Stimulated activated CD8-positive, alpha-beta memory T cell treated with anti-CD3 and anti-CD28 coated beads, Interleukin-15, amount 100 ng/mL, for 24 hours (primary cell): ENCODE measurements around the gene TWIST2.

Experiments
- DNase-seq: peaks from one replicate; pipeline ENCODE4 v3.0.0-alpha.2; 2020; ENCODE audit warnings: low read depth

Gene TWIST2

GRCh38 chr2:238890618-238891456 lies 43.0 kb downstream of the TWIST2 start:
- DNase-seq: no peak

- no peak for DNase-seq
These were observed 43.7 kb downstream of the TWIST2 start for GRCh38 chr2:238891457-238892203.

GRCh38 chr2:238892204-238892500 lies 44.3 kb downstream of the TWIST2 start:
- no peak for DNase-seq

DNA sequence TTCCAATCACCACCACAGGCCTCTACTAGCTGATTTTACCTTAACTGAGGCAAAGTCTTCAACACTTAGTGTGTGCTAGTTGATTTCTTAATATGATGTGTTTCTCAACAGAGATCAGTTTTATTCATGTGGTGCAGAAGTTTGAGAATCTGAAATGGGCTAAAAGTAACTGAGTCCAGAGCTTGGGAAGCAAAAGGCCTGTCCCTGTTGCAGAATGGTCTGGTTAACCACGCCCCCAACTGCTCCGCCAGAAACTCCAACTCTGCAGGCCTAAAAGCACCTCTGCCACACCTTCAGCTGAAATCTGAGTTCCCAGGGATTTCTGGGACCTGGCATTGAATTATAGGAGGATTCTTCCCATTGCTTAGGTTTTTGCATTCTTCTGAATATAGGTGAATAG lies 44.9 kb downstream of the TWIST2 start:
- no peak for DNase-seq

- DNase-seq: no peak
These were observed 45.6 kb downstream of the TWIST2 start for GRCh38 chr2:238893349-238894000.

DNA sequence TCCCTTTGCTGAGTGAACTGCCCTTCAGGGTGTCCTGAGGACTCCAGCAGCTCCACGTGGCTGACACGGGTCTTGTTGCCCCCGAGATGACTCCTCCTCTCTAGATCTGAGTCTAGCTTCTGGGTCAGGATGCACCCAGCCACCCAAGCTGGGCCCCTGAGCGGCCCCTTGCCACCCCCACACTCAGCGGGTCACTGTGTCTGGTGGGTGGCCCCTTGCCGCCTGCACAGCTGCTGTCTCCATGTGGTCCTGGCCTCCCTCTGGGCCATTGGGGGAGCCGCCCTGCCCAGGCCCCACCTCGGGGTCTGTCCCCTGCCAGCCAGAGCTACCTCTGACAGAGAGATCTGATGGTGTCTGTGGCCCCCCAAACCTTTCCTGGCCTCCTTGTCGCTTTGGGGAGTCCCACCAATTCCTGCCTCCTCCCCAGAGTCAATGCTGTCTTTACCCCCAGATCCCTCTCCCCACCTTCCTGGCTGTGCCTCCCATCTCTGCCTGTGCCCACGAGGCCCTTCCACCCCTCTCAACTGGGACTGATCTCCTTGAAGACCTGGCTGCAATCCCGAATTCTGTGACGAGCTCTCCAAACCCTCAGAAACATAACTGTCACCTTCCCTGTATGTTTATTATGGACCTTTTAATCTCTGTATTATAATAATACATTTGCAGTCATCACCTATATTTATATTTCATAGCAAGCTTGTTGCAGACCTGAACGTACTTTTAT lies 46.5 kb downstream of the TWIST2 start:
- DNase-seq: no peak

GRCh38 chr2:238894950-238895298 lies 47.0 kb downstream of the TWIST2 start:
- no peak for DNase-seq

DNA sequence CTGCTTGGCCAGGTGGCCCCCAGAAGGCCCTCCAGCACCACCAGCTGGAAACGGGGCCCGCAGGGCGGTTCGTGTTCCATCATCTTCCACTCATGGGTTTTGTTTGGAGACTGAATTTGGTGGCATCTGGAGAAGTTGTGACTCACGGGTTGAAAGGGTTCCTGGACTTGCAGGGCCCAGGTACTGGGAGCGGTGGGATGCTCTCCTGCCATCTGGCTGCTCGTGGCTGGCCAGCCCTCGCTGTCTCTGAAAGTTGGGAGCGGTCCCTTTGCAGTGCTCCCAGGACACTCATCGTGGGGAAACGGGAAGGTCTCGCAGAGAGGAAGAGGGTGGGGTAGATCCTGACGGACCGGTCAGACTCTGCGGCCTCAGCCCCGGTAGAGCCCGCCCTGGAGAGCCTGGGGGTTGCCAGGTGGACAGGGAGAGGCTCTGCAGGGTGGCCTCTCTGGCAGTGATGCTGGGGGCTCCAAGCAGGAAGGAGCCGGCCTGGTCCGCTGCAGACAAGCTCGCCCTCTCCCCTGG lies 47.5 kb downstream of the TWIST2 start:
- DNase-seq: no peak

DNA sequence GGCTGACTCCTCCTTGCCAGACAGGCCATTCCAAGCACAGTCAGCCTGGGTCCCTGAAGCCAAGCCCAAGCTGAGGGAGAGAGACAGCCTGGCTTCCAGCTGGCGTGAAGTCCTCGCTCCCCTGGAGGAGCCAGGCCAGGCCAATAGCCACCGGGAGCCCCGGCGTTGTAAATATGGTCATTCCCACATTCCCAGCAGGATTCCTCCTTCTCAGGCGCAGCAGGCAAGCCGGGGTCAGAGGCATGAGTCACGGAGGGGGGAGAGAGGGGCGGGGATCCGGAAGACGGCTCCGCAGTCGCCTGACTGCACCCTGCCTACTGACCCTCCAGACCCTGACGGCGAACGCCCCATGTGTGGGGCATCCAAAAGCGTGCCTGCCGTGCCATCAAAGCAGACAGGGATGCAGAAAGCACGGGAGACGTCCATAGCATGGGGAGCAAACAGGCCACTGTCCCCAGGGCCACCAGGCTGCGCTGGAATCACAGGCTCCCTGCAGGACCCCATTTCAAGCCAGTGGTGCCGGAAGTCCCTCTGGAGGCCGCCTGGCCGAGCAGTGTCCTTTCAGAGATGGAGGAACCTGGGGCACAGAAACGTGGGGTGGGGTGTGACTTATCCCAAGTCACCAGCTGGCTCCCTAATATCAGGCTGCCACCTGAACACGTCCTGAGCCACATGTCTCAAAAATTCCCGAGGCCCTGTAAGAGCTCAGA lies 48.2 kb downstream of the TWIST2 start:
- DNase-seq: no peak

DNA sequence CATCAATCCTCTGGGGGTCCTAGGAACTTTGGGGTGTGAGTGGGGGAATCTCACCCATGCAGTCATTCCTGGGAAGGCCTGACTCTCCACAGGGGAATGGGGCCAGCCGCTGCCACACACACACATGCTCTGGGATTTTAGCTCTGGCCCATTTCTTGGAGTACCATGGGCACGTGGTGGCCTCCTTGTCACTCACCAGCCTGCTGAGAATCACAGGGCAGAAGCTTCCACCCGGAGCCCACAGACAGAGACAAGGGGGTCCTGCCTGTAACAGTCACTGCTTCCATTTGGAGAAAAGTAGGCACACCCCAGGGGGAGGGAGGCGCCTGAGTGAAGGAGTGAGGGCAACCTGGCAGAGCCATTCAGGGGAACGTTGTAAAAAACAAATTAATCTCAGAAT lies 48.8 kb downstream of the TWIST2 start:
- DNase-seq: no peak

- no peak for DNase-seq
These were observed 49.4 kb downstream of the TWIST2 start for GRCh38 chr2:238897122-238897880.

- DNase-seq: no peak
These were observed 50.0 kb downstream of the TWIST2 start for GRCh38 chr2:238897911-238898311.

DNA sequence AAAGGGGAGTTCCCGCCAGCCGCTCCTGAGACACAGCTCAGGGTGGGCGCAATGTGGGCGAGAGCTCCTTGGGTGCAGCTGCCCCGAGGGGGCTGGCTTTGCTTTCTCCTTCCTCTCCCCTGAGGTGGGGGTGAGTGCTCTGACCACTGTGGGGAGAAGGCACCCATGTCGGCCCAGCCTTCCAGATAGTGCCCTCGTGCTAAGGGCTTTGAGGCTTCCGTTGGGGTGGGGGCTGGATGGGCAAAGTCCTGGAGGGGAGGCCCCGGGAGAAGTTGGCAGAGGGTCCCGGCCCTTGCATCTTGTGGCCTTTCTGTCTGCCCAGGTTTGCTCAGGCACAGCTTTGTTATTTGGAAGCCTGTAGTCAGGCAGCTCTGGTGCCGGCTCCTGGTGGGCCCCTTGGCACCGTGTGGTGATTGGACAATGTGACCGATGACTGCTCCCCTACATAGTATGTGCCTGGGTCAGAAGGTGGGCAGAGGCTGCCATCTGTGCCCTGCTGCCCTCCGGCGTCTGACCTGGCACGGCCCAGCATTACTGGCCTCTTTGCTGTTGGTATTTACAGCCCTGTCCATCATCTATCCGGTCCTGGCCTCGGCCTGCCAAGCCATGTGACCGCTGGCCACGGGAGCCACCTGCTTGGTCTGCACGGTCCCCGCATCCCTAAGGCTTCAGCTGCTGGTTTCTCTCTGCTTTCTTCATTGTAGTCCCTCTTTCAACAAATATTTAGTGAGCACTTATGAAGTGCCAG lies 50.8 kb downstream of the TWIST2 start:
- no peak for DNase-seq

DNA sequence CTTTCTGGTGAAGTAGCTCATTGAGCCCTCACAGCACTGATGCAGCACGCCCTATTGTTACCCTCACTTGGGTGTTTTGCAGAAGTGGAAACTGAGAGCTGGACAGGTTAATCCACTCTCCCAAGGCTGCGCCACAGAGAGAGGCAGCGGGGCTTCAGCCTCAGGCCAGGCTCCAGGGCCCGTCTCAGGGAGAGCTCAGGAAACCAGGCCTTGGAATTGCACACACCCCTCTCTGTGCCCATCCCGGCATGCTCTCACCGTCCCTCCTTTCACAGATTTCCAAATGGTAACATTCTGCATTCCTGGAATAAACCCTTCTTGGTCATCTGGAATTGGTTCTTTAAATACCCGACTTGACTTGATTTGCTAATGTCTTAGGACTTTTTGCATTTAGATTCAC lies 51.5 kb downstream of the TWIST2 start:
- DNase-seq: no peak

DNA sequence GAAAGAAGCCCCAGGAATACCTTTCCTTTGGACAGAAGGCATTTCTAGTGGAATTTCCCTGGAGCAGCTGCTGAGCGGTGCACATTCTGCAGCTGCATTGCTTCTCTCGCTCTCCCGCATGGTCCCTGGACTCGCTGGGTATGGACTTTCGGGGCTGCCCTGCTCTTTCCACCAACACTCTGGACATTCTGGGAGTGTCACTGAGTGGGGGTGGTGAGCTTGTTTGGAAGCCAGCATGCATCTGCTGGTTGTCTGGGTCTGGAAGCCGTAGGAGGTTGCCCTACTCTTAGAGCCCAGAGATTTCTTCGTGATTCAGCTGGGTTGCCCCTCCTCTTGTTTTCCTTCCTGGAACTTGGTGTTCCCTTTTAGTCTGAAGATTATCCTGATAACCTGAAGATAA lies 52.6 kb downstream of the TWIST2 start:
- no peak for DNase-seq

- no peak for DNase-seq
These were observed 53.7 kb downstream of the TWIST2 start for GRCh38 chr2:238901461-238902057.

DNA sequence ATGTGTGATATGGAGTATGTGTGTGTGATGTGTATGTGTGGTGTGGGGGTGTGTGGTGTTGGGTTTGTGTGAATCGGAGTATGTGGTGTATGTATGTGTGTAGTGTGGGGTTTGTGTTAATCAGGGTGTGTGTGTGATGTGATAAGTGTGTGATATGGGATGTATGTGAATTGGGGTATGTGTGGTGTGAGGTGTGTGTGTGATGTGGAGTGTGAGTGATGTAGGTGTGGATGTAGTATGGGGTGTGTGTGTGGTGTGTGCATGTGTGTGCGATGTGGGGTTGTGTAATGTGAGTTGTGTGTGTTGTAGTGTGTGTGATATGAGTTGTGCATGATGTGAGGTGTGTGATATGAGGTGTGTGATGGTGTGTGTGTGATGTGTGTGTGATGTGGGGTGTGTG lies 54.4 kb downstream of the TWIST2 start:
- DNase-seq: no peak

DNA sequence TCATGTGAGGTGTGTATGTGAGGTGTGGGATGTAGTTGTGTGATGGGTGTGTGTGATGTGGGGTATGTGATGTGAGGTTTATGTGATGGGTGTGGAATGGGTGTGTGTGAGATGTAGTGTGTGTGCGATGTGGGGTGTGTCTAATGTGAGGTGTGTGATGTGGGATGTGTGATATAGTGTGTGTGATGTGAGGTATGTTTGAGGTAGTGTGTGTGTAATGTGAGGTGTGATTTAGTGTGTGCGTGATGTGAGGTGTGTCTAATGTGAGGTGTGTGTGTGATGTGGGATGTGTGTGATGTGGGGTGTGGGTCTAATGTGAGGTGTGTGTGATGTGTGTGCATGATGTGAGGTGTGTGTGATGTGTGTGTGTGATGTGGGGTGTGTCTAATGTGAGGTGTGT lies 55.3 kb downstream of the TWIST2 start:
- DNase-seq: no peak

DNA sequence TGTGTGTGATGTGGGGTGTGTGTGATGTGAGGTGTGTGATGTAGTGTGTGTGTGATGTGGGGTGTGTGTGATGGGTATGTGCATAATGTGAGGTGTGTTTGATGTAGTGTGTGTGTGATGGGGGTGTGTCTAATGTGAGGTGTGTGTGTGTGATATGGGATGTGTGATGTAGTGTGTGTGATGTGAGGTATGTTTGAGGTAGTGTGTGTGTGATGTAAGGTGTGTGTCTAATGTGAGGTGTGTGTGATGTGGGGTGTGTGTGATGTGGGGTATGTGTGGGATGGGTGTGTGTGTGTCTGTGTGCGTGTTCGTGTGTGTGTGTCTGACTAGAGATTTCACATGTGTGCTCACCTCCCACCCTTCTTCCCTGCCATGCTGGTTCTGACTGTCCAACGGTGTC lies 56.3 kb downstream of the TWIST2 start:
- DNase-seq: no peak

GRCh38 chr2:238904716-238905115 lies 56.8 kb downstream of the TWIST2 start:
- DNase-seq: no peak
